PC-3 (cell line): ENCODE data around the gene MTHFD1L.

Experiments
- CTCF ChIP-seq: fragments of 300-600 bp; sonication (generic); conservative IDR thresholded peaks from 2 replicates; pipeline ENCODE4 v1.5.1; 2017; ENCODE audit warnings: antibody characterized with exemption, low read depth, mild to moderate bottlenecking, low read length
- EZH2 ChIP-seq: fragments of 300-600 bp; sonication (generic); IDR thresholded peaks from one replicate; pipeline ENCODE4 v1.6.1; 2017; ENCODE audit warnings: antibody characterized with exemption, mild to moderate bottlenecking, low read length; ENCODE audit not compliant: unreplicated experiment
- EZH2phosphoT487 ChIP-seq: fragments of 300-600 bp; sonication (generic); IDR thresholded peaks from 2 replicates; pipeline ENCODE4 v1.6.1; 2018; ENCODE audit warnings: mild to moderate bottlenecking, antibody characterized with exemption, low read length, borderline replicate concordance

DNA sequence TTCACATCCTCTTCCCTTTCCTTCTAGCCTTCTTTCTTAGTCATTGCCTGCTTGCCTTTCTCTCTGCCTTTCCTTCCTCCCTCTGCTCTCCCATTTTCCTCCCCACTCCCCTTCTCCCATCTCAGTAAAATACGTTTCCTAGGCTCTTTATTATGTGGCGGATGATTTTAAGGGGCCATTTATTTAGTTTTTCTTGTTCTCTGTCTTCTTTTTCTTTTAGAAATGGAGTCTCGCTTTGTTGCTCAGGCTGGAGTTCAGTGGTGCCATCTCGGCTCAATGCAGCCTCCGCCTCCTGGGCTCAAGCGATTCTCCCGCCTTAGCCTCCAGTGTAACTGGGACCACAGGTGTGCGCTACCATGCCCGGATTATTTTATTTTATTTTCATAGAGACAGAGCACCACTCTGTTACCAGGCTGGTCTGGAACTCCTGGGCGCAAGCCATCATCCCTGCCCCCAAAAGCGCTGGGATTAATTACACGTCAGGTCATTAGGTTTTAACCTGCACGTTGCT is 1.5 kb downstream of the MTHFD1L start:
- TF ChIP-seq CTCF (no peak), EZH2phosphoT487 (no peak), EZH2 (no peak)
